Uterus (tissue), 2 donors: ENCODE measurements around the gene SLC7A5.

ENCODE experiments used
- POLR2A ChIP-seq, 2 donors: fragments of 450-650 bp; IDR thresholded peaks; one replicate each; pipeline ENCODE4 v1.6.1; 2016; ENCODE audit warnings: antibody characterized with exemption in 2 of 2, mild to moderate bottlenecking in 1 of 2, moderate library complexity in 1 of 2
- TF ChIP-seq, protein P1 (sequence below), 4 experiments: fragments of 200-600 bp in 2 of 4; fragments of 450-650 bp in 2 of 4; sonication (generic) in 2 of 4; IDR thresholded peaks; one replicate each; pipeline ENCODE4 v1.5.1; 2016 to 2019; ENCODE audit warnings: antibody characterized with exemption in 4 of 4, mild to moderate bottlenecking in 2 of 4, moderate library complexity in 1 of 4

GRCh38 chr16:87800497-87800896 lies 68.8 kb downstream of the SLC7A5 start:
- TF ChIP-seq, protein P1, sequence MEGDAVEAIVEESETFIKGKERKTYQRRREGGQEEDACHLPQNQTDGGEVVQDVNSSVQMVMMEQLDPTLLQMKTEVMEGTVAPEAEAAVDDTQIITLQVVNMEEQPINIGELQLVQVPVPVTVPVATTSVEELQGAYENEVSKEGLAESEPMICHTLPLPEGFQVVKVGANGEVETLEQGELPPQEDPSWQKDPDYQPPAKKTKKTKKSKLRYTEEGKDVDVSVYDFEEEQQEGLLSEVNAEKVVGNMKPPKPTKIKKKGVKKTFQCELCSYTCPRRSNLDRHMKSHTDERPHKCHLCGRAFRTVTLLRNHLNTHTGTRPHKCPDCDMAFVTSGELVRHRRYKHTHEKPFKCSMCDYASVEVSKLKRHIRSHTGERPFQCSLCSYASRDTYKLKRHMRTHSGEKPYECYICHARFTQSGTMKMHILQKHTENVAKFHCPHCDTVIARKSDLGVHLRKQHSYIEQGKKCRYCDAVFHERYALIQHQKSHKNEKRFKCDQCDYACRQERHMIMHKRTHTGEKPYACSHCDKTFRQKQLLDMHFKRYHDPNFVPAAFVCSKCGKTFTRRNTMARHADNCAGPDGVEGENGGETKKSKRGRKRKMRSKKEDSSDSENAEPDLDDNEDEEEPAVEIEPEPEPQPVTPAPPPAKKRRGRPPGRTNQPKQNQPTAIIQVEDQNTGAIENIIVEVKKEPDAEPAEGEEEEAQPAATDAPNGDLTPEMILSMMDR (IDR thresholded peaks at IDR 0.05) = no peak
- no peak for TF ChIP-seq POLR2A (IDR thresholded peaks at IDR 0.05)
